ENCODE measurements around the gene MGMT. TPM values are rescaled to one million over a fixed set of nuclear protein-coding genes. Genes with fewer than 3 reads are reported as not detected.
"Not testable (repeated sequence)": the region's sequence is repeated elsewhere in the genome, so short reads cannot be mapped to it uniquely, and the experiment has no call there.

The MGMT gene
- total RNA-seq, 1 experiment from 2014 or later = 11.5 TPM

DNA sequence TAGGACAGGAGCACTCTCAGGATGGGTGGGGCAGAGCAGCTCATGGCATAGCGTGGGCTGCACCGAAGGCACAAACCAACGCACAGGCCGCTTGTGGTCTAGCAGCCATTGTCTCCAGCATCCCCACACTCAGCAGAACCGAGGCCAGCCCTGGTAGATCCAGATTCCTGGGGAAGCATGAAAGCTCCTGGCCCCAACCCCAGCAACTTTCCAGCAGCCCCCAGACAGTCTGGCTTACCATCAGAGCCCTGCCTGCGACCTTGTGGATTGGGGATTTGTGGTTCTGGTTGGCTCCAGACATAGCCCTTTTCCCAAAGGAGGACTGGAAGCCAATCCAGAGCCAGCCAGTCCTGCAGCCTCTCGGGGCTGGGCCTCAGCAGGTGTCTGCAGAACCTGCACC lies 33.8 kb upstream of the MGMT start (continued):
- TF ChIP-seq, protein P1, sequence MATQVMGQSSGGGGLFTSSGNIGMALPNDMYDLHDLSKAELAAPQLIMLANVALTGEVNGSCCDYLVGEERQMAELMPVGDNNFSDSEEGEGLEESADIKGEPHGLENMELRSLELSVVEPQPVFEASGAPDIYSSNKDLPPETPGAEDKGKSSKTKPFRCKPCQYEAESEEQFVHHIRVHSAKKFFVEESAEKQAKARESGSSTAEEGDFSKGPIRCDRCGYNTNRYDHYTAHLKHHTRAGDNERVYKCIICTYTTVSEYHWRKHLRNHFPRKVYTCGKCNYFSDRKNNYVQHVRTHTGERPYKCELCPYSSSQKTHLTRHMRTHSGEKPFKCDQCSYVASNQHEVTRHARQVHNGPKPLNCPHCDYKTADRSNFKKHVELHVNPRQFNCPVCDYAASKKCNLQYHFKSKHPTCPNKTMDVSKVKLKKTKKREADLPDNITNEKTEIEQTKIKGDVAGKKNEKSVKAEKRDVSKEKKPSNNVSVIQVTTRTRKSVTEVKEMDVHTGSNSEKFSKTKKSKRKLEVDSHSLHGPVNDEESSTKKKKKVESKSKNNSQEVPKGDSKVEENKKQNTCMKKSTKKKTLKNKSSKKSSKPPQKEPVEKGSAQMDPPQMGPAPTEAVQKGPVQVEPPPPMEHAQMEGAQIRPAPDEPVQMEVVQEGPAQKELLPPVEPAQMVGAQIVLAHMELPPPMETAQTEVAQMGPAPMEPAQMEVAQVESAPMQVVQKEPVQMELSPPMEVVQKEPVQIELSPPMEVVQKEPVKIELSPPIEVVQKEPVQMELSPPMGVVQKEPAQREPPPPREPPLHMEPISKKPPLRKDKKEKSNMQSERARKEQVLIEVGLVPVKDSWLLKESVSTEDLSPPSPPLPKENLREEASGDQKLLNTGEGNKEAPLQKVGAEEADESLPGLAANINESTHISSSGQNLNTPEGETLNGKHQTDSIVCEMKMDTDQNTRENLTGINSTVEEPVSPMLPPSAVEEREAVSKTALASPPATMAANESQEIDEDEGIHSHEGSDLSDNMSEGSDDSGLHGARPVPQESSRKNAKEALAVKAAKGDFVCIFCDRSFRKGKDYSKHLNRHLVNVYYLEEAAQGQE (IDR thresholded peaks at IDR 0.05; ENCODE audit: low read depth) = no peak
- TF ChIP-seq RAD21 (IDR thresholded peaks at IDR 0.05; ENCODE audit: low read depth) (no peak), ZFX (IDR thresholded peaks at IDR 0.05) (no peak), CBX3 (IDR thresholded peaks at IDR 0.05; ENCODE audit: low read depth) (no peak), TCF7L2 (IDR thresholded peaks at IDR 0.05; ENCODE audit: borderline replicate concordance, extremely low read depth, insufficient read depth, insufficient read length) (no peak), SRF (IDR thresholded peaks at IDR 0.05; ENCODE audit: low read depth) (no peak), SP1 (IDR thresholded peaks at IDR 0.05; ENCODE audit: low read depth) (no peak)
- TF ChIP-seq, protein P2, sequence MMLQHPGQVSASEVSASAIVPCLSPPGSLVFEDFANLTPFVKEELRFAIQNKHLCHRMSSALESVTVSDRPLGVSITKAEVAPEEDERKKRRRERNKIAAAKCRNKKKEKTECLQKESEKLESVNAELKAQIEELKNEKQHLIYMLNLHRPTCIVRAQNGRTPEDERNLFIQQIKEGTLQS (IDR thresholded peaks at IDR 0.05) = no peak
- TF ChIP-seq, protein P3, sequence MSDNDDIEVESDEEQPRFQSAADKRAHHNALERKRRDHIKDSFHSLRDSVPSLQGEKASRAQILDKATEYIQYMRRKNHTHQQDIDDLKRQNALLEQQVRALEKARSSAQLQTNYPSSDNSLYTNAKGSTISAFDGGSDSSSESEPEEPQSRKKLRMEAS (IDR thresholded peaks at IDR 0.05) = no peak

DNA sequence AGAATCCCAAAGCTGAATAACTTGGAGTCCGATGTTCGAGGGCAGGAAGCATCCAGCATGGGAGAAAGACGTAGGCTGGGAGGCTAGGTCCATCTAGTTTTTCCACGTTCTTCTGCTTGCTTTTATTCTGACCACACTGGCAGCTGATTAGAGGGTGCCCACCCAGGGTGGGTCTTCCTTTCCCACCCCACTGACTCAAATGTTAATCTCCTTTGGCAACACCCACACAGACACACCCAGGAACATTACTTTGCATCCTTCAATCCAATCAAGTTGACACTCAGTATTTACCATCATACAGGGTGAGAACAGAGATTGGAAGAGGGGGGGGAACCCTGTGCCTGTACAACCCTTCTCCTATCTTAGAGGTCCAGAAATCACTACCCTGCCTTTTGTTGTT lies 31.3 kb upstream of the MGMT start:
- H3K27ac ChIP-seq (ENCODE audit: low read depth, low read length); H3K4me3 ChIP-seq (replicated peaks in 1 of 2; ENCODE audit: low read depth in 1 of 2, low read length in 2 of 2); H3K9me2 ChIP-seq (ENCODE audit: insufficient read depth); H3K79me2 ChIP-seq (ENCODE audit: insufficient read depth, low read length); intact Hi-C loops (cut with micrococcal nuclease); CTCF ChIA-PET; DNase-seq (ENCODE audit: low read depth, low spot score); H3K4me2 ChIP-seq (ENCODE audit: low read length); H3K36me3 ChIP-seq (ENCODE audit: control insufficient read depth in 1 of 2, insufficient read depth in 2 of 2, low read length in 2 of 2); H4K20me1 ChIP-seq (ENCODE audit: insufficient read depth); H3K4me1 ChIP-seq (ENCODE audit: control insufficient read depth in 1 of 2, insufficient read depth in 2 of 2, low read length in 2 of 2); RAD21 ChIA-PET (ENCODE audit: low non-redundant PET in 1 of 2, low total read pairs in 2 of 2, uncharacterized antibody in 2 of 2, unreplicated experiment in 2 of 2); BruUV-seq (replicated peaks); POLR2A ChIA-PET; H2AFZ ChIP-seq (ENCODE audit: low read depth, low read length, poor library complexity, severe bottlenecking); H3K9ac ChIP-seq (ENCODE audit: low read length); H3K27me3 ChIP-seq (ENCODE audit: insufficient read depth, low read length); ATAC-seq: not testable (repeated sequence)
- peaks cover 13 to 14% of the 10 kb centered on the region in 2 experiments; a peak in 2 of 4 replicates for H3K9me3 ChIP-seq (ENCODE audit: control insufficient read depth in 1 of 2, insufficient read depth in 1 of 2, low read depth in 1 of 2, low read length in 2 of 2)
